HG03575 (cell line): Measurements from ENCODE around the gene NXNL2.

Source experiments
- ATAC-seq: cut with Tn5 transposase; IDR thresholded peaks from one replicate; pipeline ENCODE4 v1.9.1; 2021; ENCODE audit not compliant: unreplicated experiment, insufficient number of reproducible peaks, low FRiP score; ENCODE audit errors: extremely low read depth

The NXNL2 gene

DNA sequence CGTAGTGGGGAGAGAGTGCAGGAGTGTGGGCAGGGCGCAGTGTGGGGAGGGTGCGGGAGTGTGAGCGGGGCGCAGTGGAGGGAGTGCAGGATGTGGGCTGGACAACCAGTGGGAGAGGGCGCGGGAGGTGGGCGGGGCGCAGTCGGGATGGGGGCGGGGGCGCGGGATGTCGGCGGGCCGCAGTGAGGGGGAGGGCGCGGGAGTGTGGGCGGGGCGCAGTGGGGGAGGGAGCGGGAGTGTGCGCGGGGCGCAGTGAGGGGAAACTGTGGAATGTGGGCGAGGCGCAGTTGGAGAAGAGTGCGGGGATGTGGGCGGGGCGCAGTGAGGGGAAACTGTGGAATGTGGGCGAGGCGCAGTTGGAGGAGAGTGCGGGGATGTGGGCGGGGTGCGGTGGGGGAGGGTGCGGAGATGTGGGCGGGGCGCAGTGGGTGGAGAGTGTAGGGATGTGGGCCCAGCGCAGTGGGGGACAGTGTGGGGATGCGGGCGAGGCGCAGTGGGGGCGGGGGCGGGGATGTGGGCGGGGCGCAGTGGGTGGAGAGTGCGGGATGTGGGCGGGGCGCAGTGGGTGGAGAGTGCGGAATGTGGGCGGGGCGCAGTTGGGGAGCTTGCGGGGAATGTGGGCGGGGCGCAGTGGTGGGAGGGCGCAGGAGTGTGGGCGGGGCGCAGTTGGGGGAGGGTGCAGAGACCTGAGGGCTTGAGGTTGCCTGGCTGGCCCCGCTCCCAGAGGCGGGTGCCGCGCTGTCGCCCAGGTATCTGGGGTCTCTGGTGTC is at the start of gene NXNL2:
TSS of gene NXNL2 (plus strand) at position 723 of the 770 bp plus-strand sequence. CDS start 257 bp downstream, outside the sequence.
- ATAC-seq, result no peak

DNA sequence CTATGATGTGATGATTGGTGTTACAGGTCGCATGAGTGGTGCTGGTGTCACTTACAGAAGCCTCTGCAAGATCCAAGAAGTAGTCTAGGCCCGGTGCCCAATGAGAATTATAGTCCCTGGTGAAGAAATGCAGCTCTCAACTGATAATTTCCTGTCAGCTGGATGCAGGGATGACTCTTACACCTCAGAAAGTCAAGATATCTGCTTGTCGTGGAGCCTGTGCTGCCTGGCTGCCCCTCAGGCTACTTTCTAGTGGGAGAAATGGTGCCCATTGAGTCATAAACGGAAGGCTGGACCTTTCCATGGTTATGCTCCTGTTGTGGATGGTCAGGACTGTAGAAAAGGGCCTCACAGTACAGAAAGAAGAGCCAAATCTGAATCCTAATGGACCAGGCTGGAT is 46.8 kb upstream of the NXNL2 start:
- no peak for ATAC-seq

DNA sequence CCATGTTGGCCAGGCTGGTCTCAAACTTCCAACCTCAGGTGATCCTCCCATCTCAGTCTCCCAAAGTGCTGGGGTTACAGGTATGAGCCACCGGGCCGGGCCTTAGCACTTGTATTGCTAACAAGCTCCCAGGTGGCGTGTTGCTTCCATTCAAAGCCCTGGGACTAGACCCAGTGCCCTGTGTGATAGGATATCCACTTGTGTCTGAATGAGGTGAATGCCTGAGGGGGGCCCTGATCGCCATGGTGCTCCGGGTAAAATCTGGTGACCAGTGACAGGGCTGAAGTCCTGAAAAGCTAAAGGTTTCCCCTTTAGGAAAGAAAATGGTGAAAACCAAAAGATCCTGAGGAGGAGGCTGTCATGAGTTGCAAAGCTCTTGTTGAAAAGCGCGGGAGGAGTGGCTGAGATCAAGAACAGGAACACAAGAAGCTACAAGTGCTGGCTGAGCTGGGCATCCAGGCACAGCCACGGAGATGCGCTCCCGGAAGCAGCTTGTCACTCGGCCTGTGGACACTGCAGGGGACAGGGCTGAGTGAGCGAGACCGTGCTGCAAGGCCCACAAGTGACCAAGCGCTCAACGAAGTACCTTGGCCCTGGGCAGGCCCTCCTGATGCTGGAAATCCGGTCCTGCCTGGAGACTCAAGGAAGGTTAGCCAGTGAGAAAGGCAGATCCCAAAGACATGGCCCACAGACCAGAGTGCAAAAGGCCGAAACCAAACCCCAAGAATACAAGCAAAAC is 39.8 kb upstream of the NXNL2 start:
- ATAC-seq, result no peak

DNA sequence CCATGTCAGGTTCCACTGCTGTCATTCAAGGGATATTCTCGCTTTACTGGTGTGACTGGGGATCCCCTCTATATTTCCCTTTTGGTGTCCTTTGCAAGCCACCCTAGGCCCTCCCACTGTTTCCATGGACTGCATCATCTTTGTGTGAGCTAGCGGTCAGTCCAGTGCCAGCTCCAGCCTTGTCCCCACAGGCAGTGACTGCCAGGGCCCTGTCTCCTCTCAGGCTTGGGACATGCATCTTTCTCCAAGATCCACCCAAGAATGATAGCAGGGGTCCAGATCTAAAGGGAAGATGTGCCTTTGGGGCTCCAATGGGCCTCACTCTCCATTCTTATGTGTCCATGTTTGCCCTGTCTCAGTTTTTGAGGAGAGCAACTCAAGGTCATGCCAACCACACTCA is 37.8 kb upstream of the NXNL2 start:
- ATAC-seq, result no peak

DNA sequence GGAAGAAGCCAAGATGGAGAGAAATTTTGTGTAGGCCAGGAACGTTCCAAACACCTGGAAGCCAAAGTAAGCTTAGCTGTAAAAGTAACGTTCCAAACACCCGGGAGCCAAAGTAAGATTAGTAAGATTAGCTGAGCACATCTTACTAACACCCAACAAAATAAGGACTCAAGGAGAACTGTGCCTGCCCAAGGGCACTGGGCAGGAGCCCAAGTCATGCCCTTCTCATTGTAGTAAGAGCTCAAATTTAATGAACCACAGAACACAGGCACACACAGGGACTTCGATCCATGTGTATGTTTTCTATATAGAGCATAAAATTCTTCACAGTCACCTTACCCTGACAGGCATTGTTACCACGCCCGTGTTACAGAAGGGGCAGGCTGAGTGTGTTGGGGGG is 36.1 kb upstream of the NXNL2 start:
- ATAC-seq, result no peak

DNA sequence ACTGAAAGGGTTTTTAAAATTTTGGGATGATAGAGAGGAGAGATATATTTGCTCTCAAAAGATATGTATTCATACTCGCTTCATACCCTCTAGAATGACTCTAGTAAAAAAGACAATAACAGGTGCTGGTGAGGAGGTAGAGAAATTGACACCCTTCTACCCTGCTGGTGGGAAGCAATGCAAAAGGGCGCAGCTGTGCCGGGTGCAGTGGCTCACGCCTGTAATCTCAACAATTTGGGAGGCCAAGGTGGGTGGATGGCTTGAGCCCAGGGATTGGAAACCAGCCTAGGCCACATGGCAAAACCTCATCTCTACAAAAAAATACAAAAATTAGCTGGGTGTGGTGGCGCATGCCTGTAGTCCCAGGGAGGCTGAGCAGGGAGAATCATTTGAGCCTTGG is 33.9 kb upstream of the NXNL2 start:
- ATAC-seq, result no peak

DNA sequence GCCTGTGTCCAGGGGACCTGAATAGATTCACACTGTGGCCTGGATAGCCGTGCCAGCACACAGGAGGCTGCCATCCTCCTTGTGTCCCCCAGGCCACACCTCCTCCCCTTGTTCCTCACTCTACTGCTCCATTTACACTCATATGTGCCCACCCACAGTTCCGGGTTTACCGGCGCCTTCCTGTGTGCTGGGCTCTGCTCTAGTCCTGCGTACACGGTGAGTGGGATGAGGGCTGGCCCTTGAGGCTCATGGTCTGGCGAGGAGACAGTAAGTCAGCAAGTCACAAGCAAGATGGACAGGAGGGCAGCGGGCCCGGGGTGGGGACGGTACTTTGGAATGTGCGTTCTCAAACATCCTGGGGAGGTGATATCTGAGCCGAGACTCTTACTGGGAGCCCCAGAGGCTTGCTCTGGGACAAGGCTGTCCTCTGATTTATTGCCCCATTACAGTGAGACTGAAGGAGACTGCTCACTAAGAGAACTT is 32.4 kb upstream of the NXNL2 start:
- ATAC-seq, result no peak

DNA sequence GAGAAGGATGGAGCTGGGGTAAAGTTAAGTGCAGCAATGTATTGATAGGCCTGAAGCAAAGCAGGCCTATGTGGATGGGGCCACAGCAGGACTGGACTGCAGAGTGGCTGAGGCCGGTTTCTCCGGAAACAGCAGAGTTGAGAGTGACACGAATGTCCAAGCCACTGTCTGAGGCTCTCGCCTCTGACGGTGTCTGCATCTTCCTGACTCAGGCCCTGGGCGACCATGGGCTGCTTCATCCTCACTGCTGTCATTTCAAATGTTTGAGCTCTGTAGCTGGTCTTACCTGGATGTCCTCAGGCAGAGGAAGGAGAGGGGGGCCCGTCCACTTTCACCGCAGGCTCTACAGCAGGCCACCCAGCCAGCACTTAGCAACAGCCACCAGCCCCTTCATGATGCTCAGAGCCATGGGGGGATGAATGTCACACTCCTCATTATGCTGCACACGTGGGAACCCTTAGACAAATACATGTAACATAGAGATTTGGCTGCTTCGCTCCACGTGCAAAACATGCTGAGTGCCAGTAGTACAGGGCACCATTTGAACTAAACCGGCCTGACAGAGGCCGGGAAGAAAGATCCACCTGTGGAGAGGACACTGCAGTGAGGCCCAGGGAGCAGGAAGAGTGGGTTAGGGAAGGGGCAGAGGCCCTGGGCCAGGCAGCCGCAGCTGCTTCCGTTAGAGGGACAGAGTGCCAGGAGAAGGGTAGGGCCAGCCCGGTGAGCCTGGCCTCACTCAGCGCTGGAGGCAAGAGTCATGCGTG is 31.7 kb upstream of the NXNL2 start:
- ATAC-seq, result no peak

DNA sequence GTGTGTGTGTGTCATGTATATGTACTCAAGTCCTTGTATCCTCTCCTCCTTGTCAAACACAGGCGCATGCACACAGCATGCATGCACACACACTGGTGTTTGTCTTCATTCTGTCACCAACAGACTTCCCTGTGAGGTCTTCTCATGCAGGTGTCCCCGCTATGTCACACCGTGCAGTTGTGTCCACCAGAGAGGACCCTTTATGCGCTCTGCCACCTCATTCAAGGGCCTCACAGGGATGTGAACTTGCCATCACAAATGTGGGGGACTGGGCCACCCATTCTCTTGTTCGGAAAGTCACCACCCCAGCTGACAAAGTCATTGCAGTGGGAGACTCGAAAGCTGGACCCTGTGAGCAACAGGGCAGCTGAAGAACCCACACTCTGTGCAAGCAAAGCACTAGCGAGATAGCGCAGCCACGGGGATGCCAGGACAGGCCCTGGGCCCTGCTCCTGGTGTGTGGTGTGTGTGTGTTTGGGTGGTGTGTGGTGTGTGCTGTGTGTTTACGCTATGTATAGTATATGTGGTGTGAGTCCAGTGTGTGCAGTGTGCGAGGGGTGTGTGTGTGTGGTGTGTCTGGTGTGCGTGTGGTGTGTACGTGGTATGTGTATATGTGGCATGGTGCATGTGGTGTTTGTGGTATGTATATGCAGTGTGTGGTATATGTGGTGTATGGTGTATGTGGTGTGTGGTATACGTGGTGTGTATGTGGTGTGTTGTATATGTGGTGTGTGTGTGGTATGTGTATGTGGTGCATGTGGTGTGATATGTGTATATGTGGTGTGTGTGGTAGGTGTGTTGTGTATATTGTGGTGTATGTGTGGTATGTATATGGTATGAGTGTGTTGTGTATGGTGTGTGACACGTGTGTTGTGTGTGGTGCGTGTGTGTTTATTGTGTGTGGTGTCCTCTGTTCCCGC is 30.9 kb upstream of the NXNL2 start:
- ATAC-seq, result no peak

DNA sequence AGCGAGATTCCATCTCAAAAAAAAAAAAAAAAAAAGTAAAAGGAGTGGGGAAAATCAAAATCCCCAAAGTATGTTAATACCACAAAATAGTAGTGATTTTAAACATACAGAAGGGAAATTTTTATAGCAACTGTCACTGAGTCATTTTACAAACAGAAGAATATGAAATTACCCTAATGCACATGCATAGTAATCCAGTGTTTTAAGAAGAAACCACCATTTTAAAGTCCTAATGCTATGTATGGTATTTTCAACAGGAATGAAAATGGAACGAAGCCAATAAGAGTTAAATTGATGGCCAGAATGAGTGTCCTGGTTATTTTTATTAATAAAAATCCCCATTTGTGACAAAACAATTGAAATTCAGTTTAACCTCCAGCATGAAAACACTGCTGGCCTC is 26.7 kb upstream of the NXNL2 start:
- ATAC-seq, result no peak

DNA sequence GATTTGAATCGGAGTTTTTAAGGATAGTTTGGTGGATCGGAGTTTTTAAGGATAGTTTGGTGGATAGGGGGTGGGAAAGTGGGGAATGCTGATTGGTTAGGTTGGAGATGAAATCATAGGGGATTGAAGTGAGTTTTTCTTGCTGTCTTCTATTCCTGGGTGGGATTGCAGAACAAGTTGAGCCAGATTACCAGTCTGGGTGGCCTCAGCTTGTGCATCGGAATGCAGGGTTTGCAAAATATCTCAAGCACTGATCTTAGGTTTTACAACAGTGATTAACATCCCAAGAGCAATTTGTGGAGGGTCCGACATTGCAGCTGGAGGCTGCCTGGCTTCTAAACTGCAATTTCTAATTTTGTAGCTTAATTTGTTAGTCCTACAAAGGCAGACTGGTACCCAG is 23.1 kb upstream of the NXNL2 start:
- no peak for ATAC-seq

DNA sequence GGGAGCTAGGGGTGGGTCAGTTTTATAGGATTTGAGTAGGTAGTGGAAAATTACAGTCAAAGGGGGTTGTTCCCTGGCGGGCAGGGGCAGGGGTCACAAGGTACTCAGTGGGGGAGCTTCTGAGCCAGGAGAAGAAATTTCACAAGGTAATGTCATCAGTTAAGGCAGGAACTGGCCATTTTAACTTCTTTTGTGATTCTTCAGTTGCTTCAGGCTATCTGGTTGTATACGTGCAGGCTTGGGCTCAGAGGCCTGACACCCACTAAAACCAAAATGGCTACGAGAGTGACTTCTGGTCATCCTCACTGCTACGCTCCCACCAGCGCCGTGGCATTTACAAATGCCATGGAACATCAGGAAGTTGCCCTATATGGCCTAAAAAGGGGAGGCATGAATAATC is 20.7 kb upstream of the NXNL2 start:
- no peak for ATAC-seq

DNA sequence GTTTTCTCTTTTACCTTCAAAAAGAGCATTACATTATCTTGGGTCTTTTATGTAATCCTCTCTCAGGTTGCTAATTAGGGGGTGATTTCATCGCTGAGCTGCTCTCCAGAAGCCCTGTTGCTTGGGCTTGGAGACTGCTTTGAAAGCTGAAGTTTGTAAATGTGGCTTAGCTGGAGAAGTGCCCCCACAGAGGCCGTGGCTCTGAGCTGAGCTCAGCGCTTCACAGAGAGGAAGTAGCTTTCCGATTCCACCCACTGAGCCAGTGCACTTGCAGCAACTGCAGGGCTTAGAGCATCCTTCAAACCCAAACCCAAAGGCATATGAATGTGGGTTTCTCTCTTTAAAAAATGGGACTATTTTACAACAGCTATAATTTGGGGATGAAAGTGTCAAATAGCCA is 13.7 kb upstream of the NXNL2 start:
- no peak for ATAC-seq

DNA sequence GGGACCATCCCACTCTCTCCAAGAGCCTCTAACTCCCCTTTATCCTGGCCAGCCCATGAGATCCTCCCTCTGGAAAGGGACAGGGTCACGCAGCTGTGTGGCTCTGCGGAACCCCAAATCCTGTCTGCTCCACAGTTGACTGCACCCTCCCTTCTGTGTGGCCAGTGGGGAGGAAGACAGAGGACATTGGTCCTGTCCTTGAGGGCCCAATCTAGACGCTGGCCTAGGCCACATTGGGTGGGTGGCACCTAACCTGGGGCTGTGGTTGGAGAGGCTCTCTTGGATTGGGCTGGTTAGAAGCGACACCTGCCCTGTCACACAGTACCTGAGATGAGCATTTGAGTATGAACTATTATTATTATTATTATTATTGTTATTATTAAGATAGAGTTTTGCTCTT is 12.6 kb upstream of the NXNL2 start:
- no peak for ATAC-seq

DNA sequence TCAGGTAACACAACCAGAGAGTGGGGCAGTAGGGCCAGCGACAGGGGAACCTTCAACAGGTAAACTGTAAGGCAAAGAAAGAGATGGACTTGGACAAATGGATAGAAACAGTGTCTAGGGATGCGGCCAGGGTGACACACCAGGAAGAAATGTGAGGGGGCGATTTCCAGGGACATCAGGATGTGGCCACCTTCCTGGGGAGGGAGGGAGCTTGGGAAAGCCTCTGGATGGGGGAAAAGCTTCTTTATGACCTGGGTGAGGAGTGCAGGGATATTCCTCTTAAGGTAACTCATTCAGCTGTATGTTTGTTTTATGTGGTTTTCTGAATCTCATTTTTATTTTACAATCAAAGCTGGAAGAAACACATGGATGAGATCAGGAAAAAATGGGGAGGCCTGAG is 11.9 kb upstream of the NXNL2 start:
- no peak for ATAC-seq

DNA sequence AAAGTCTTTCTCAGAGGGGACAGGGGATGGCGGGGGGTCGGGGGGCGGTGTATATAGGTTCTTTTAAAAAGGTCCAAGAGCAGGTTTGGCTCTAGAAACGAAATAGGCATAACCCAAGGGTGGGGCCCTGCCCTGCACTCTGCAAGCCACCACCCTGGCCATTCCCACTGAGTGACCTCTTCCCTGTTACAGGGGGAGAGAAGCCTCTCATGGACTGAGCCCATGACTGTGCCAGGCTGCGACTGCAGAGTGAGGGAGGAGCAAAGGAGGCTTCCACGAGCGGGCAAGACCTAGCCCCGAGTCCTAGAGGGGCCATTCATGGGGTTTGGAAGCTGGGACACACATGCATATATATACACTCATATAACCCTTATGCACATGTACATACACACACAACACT is 10.1 kb upstream of the NXNL2 start:
- no peak for ATAC-seq

DNA sequence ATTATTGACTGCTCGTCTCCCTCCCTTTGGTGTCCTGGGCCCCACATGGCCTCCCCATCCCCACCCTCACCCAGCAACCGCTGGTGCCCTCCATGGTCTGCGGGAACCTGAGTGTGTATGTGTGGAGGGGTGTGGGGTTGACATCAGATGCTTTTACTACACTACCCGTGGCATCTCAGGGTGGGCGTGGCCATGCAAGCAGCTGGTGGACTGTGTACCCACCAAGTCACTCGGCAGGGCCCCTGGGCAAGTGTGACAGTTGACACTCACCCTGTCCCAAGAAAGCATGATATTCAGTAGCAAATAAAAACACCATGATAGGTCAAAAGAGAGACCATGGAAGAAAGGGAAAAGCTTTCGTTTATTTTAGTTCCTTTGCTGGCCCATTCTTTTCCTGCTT is 7.4 kb upstream of the NXNL2 start:
- ATAC-seq, result no peak

DNA sequence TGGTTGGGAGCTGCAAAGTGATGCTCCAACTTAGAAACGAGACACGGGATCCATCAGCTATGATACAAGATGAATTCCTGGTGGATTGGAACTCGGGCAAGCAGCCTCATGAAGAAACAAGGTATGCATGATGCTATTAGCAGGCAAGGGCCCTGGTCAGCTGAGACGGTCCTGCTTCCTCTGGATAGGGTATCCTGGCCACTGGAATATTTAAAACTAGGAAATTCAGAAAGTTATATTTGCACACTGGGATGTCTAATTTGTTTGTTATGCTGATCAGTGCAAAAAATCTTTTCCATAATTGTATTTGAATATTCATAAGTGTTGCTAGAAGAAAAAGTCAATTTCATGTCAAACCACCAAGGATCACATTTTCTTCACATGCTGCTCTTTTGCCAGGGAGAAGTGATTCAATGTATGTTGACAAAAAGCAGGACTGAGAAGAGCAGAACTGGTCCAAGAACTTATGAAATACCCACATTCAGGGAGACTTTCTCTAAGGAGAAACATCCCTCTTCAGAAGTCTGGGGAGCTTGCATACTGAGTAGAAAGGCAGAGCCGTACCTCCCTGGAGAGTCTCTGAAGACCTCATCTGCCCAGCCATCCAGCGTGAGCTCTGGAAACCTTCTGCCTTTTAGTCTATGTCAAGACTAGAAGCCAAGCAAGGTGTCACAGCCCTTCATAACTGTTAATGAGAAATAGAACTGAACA is 6.7 kb upstream of the NXNL2 start:
- ATAC-seq, result no peak
